Measurements from ENCODE around the gene TPST2. TPM values are rescaled to one million over a fixed set of nuclear protein-coding genes. Genes with fewer than 3 reads are reported as not detected.

The TPST2 gene
- total RNA-seq, 1 donor from 2014 or later, result 28.5 TPM

DNA sequence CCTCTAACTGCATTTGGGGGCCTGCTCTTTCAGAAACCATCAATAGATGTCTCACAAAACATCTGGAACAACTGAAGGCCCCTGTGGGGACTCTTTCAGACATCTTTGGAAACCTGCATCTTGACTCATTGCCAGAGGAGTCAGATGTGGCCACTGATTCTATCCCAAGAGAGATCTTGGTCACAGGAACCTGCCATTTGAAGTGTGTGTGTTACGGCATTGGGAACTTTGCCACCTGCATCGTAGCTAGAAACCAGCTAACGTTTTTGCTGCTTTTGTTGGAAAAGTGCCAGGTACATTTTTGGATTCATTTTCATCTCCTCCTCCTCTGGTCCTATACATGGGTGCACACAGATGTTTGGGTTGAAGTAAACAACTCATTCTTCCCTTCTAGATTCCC is 101.9 kb downstream of the TPST2 start:
- intact Hi-C loops (cut with micrococcal nuclease), result no loop called here
- no peak for DNase-seq
- Histone ChIP-seq H3K27me3 (ENCODE audit: low read depth) (no peaks in the 10 kb centered on the region), H3K27ac (replicated peaks) (no peak overlapping the region), H3K36me3 (peaks cover 56% of the 10 kb centered on the region), H3K4me1 (peaks cover 33% of the 10 kb centered on the region), H3K4me3 (no peak overlapping the region), H3K9me3 (replicated peaks) (no peaks in the 10 kb centered on the region)
- TF ChIP-seq, protein P1, sequence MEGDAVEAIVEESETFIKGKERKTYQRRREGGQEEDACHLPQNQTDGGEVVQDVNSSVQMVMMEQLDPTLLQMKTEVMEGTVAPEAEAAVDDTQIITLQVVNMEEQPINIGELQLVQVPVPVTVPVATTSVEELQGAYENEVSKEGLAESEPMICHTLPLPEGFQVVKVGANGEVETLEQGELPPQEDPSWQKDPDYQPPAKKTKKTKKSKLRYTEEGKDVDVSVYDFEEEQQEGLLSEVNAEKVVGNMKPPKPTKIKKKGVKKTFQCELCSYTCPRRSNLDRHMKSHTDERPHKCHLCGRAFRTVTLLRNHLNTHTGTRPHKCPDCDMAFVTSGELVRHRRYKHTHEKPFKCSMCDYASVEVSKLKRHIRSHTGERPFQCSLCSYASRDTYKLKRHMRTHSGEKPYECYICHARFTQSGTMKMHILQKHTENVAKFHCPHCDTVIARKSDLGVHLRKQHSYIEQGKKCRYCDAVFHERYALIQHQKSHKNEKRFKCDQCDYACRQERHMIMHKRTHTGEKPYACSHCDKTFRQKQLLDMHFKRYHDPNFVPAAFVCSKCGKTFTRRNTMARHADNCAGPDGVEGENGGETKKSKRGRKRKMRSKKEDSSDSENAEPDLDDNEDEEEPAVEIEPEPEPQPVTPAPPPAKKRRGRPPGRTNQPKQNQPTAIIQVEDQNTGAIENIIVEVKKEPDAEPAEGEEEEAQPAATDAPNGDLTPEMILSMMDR (IDR thresholded peaks at IDR 0.05; ENCODE audit: borderline replicate concordance), result no peak

DNA sequence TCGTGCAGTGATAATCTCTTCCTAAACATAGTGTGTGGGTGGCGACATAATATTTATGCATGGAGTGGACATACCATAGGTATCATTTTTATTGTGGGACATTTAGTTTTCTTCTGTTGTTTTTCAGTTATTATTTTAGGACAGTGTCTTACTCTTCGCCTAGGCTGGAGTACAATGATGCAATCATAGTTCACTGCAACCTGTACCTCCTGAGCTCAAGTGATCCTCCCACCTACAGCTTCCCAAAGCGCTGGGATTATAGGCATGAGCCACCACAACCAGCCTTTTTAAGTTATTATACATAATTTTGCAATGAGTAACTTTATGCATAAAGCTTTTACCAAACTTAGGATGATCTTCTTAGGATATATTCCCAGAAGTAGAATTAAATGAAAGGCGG is 103.5 kb downstream of the TPST2 start:
- intact Hi-C loops (cut with micrococcal nuclease), result no loop called here
- TF ChIP-seq, protein P1 (IDR thresholded peaks at IDR 0.05; ENCODE audit: borderline replicate concordance), result no peak
- peaks cover 40% of the 10 kb centered on the region for H3K36me3 ChIP-seq
- DNase-seq, result no peak
- H3K27me3 ChIP-seq (ENCODE audit: low read depth), result no peaks in the 10 kb centered on the region
- no peak overlapping the region for H3K27ac ChIP-seq (replicated peaks)
- H3K4me1 ChIP-seq, result peaks cover 45% of the 10 kb centered on the region
- H3K4me3 ChIP-seq, result no peak overlapping the region
- no peaks in the 10 kb centered on the region for H3K9me3 ChIP-seq (replicated peaks)

DNA sequence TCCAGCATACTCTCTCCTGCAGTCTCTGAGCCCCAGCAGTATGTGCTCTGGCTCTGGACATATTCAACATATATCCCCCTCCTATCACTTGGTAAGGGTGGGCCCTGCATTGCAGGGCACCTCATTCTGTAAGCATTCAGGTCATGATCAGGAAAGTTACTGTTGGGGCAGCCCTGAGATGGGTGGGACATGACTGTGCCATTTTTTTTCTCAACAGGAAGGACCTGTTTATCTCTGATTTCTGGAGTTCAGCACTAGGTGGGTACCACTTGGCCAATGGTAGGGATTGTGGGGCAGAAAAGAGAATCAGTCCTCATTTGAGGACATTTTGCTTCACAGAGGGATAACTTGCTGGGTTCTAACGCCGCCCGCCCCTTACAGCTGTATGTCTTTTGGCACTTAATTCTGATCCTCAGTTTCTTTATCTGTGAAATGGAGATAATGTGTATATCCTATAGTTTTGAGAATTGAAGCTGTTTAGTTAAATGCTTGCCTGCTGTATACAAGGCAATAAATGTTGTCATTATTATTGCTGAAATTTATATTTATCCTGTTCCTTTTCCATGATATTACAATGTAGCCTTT is 104.0 kb downstream of the TPST2 start:
- Histone ChIP-seq H3K27me3 (ENCODE audit: low read depth) (no peaks in the 10 kb centered on the region), H3K36me3 (peaks cover 36% of the 10 kb centered on the region), H3K4me1 (peaks cover 50% of the 10 kb centered on the region), H3K9me3 (replicated peaks) (no peaks in the 10 kb centered on the region), H3K27ac (replicated peaks) (no peak overlapping the region), H3K4me3 (no peak overlapping the region)
- TF ChIP-seq, protein P1 (IDR thresholded peaks at IDR 0.05; ENCODE audit: borderline replicate concordance), result no peak
- intact Hi-C loops (cut with micrococcal nuclease), result no loop called here
- no peak for DNase-seq

DNA sequence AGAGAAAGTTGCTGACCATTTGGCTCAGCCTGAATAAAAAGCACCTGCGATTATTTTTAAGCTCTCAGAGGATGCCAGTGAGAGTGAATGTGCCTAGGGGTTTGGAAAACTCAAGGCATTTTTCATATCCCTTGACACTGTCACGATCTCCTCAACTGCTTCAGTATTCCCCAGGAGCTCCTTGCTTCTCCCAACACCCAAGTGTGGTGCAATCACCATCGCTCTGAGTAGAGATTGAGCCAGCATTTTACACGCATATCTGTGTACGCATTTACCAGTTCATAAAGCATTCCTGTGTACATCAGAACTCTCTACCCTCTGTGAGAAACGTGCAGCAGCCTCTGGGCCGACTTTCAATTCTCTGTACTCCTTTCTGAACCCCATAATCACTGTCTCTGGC is 104.9 kb downstream of the TPST2 start:
- TF ChIP-seq, protein P1 (IDR thresholded peaks at IDR 0.05; ENCODE audit: borderline replicate concordance), result no peak
- intact Hi-C loops (cut with micrococcal nuclease), result no loop called here
- H3K36me3 ChIP-seq, result peaks cover 29% of the 10 kb centered on the region
- H3K4me1 ChIP-seq, result peaks cover 59% of the 10 kb centered on the region
- DNase-seq, result no peak
- H3K4me3 ChIP-seq, result peak overlapping the region; percentile 83
- H3K27me3 ChIP-seq (ENCODE audit: low read depth), result no peaks in the 10 kb centered on the region
- H3K27ac ChIP-seq (replicated peaks), result peak overlapping the region; percentile 90
- H3K9me3 ChIP-seq (replicated peaks), result no peaks in the 10 kb centered on the region

DNA sequence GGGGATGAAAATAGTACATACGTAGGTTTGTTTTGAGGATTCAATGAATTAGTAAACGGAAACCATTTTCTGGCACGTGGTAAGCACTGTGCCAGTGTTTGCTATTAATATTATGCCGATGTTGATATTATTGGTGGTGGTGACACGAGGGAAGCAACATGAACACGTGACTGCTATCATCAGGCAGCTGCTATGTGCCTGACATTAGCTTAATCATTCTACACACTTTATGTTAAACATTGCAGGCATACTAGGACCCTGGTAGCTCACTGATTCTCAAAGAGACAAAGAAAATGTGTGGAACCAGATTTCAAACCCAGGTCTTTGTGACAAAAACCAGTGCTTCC is 105.6 kb downstream of the TPST2 start:
- Histone ChIP-seq H3K9me3 (replicated peaks) (no peaks in the 10 kb centered on the region), H3K4me3 (peak overlapping the region; percentile 83), H3K27me3 (ENCODE audit: low read depth) (no peaks in the 10 kb centered on the region), H3K4me1 (peaks cover 66% of the 10 kb centered on the region), H3K36me3 (peaks cover 22% of the 10 kb centered on the region), H3K27ac (replicated peaks) (peak overlapping the region; percentile 90)
- intact Hi-C loops (cut with micrococcal nuclease), result no loop called here
- no peak for DNase-seq
- TF ChIP-seq, protein P1 (IDR thresholded peaks at IDR 0.05; ENCODE audit: borderline replicate concordance), result no peak

All from left ventricle myocardium inferior (tissue), 1 donor.